T-helper 17 cell (primary cell): Measurements from ENCODE around the gene PDPK1. TPM values are rescaled to one million over a fixed set of nuclear protein-coding genes. Genes with fewer than 3 reads are reported as not detected.
A peak's percentile ranks its signal among the peaks of the same experiment; 100 is the strongest.

Experiments used
- ATAC-seq: fragments of 150-1000 bp; cut with Tn5 transposase; 2 replicates; pipeline ENCODE4 v1.10.0; 2021; ENCODE audit warnings: mild to moderate bottlenecking, moderate library complexity
- DNase-seq, 3 donors: peaks; one replicate each; pipeline versions ENCODE4 v3.0.0 to v3.0.0-alpha.2; 2020 to 2021
- H3K9me3 ChIP-seq: one replicate; pipeline ENCODE4 v1.7.0; 2013; ENCODE audit warnings: low read length, mild to moderate bottlenecking; ENCODE audit not compliant: control insufficient read depth, poor library complexity, severe bottlenecking
- H3K27ac Mint-ChIP-seq: one replicate; pipeline ENCODE4 v1.8.0; 2022; ENCODE audit warnings: mild to moderate bottlenecking, moderate library complexity, mixed read lengths
- H3K27me3 Mint-ChIP-seq: one replicate; pipeline ENCODE4 v1.8.0; 2022; ENCODE audit warnings: mixed read lengths
- H3K36me3 Mint-ChIP-seq: one replicate; pipeline ENCODE4 v1.8.0; 2022; ENCODE audit warnings: low read depth, mixed read lengths
- H3K4me1 Mint-ChIP-seq: one replicate; pipeline ENCODE4 v1.8.0; 2022; ENCODE audit warnings: mild to moderate bottlenecking, mixed read lengths
- H3K4me3 Mint-ChIP-seq: one replicate; pipeline ENCODE4 v1.8.0; 2022; ENCODE audit warnings: mild to moderate bottlenecking, moderate library complexity, mixed read lengths
- total RNA-seq, 4 donors: library from RNA in 2 of 4; stranded (reverse) in 2 of 4; gene quantifications; one replicate each; pipeline ENCODE4 v1.2.3 and lab custom pipeline; 2022 to 2026

The PDPK1 gene
- total RNA-seq, 2 donors from 2014 or later = 65.5 to 69.7 TPM

DNA sequence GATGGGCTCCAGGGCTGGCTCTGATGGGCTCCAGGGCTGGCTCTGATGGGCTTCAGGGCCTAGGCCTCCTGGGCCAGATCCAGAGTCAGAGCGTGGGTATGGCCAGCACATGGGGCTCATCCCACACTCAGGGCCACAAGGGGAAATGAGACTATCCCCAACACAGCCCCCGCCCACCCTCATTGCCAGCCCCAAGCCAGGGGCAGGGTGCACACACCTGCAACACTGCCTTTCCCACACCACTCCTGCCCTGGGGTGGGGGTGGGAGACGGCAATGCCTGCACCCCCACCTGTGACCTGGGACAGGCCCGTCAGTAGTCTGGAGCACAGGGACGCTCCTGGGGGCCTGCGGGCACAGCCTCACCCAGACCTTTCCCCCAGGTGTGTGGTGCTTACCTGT, 38.4 kb upstream of the PDPK1 start:
- peaks cover 2% of the 10 kb centered on the region for H3K36me3 Mint-ChIP-seq
- H3K27ac Mint-ChIP-seq = no peak overlapping the region
- H3K27me3 Mint-ChIP-seq = no peaks in the 10 kb centered on the region
- DNase-seq (no peak), ATAC-seq (no peak)
- no peak overlapping the region for H3K4me3 Mint-ChIP-seq
- H3K9me3 ChIP-seq = no peaks in the 10 kb centered on the region
- H3K4me1 Mint-ChIP-seq = no peaks in the 10 kb centered on the region

DNA sequence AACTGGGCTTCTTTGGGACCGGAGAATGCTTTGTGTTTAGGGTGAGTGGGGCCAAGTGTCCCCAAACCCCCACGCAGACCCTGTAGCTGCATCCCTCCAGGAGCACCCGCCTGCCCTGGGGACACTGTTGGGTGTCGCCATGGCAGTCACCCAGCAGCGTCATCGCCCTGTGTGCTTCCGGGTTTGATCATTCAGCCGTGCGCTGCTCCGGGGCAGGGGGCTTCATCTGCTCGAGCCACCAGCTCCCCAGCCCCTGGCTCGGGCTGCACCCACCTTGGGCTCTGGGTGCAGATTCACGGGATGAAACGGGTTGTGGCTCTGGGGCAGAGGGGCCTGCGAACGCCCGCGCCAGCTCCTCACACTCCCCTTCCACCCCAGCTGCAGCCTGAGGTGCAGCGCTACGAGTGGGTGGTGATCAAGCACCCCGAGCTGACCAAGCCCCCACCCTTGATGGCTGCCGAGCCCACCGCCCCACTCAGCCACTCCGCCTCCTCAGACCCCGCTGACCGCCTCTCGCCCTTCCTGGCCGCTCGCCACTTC, 37.9 kb upstream of the PDPK1 start:
- no peak overlapping the region for H3K4me3 Mint-ChIP-seq
- H3K36me3 Mint-ChIP-seq = peaks cover 2% of the 10 kb centered on the region
- H3K9me3 ChIP-seq = no peaks in the 10 kb centered on the region
- no peaks in the 10 kb centered on the region for H3K4me1 Mint-ChIP-seq
- no peak overlapping the region for H3K27ac Mint-ChIP-seq
- no peak for DNase-seq
- H3K27me3 Mint-ChIP-seq = no peaks in the 10 kb centered on the region
- no peak for ATAC-seq

- H3K4me3 Mint-ChIP-seq = no peak overlapping the region
- H3K36me3 Mint-ChIP-seq = peaks cover 2% of the 10 kb centered on the region
- ATAC-seq (no peak), DNase-seq (no peak)
- peaks cover 3% of the 10 kb centered on the region for H3K4me1 Mint-ChIP-seq
- no peaks in the 10 kb centered on the region for H3K9me3 ChIP-seq
- no peaks in the 10 kb centered on the region for H3K27me3 Mint-ChIP-seq
- no peak overlapping the region for H3K27ac Mint-ChIP-seq
Observed at GRCh38 chr16:2500430-2500917, 37.3 kb upstream of the PDPK1 start.

DNA sequence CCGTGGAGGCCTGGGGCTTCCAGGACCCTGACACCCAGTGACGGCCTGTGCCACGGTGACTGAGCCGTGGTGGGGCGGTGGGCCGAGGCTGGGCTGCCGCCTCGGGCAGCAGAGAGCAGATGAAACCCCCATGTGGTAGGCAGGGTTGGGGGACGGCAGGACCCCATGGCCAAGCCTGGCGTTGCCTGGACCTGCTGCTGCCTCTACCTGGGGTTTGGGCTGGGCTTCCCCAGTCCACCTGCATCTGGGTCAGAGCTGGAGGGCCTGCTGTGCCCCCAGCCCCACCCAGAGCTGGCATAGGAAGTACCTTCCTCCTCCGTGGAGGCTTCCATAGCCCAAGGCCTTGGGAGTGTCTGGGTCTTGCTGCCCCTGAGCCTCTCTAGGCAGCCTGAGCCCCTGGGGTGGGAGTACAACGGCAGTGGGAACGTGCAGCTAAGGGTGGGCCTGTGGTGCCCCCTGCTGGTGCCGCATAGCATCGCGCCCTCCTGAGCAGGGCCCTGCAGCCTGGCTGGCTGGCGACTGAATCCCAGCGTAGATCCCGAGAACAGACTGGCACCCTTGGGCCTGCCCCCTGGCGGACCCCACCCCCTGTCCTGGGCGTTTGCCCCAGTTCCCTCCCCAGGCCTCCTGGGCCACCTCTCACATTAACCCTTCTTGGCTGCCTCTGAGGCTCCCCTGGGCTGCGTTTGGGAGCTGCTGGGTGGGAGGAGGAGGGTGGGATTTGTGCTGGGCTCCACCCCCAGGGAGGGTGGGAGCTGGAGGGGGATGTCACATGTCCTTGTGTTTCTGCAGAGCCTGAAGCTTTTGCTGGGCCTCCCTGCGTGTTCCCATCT, 36.7 kb upstream of the PDPK1 start:
- H3K9me3 ChIP-seq = no peaks in the 10 kb centered on the region
- Mint-ChIP-seq H3K4me3 (no peak overlapping the region), H3K36me3 (peaks cover 2% of the 10 kb centered on the region), H3K27me3 (no peaks in the 10 kb centered on the region), H3K27ac (peak overlapping the region; percentile 39), H3K4me1 (peaks cover 3% of the 10 kb centered on the region)
- DNase-seq (peak; percentile 69 to 73 (median 70)), ATAC-seq (peak; percentile 97)

- ATAC-seq (no peak), DNase-seq (no peak)
- Mint-ChIP-seq H3K27ac (peak overlapping the region; percentile 39), H3K27me3 (no peaks in the 10 kb centered on the region), H3K4me3 (no peak overlapping the region), H3K4me1 (peaks cover 3% of the 10 kb centered on the region), H3K36me3 (peaks cover 2% of the 10 kb centered on the region)
- H3K9me3 ChIP-seq = no peaks in the 10 kb centered on the region
Observed at GRCh38 chr16:2501946-2502895, 35.6 kb upstream of the PDPK1 start.

- no peak for ATAC-seq
- no peak overlapping the region for H3K4me3 Mint-ChIP-seq
- H3K27me3 Mint-ChIP-seq = no peaks in the 10 kb centered on the region
- no peak for DNase-seq
- H3K9me3 ChIP-seq = no peaks in the 10 kb centered on the region
- H3K27ac Mint-ChIP-seq = no peak overlapping the region
- peaks cover 6% of the 10 kb centered on the region for H3K4me1 Mint-ChIP-seq
- no peaks in the 10 kb centered on the region for H3K36me3 Mint-ChIP-seq
Observed at GRCh38 chr16:2505695-2506094, 32.1 kb upstream of the PDPK1 start.

- DNase-seq (no peak), ATAC-seq (peak; percentile 66)
- no peak overlapping the region for H3K27ac Mint-ChIP-seq
- H3K36me3 Mint-ChIP-seq = no peaks in the 10 kb centered on the region
- H3K27me3 Mint-ChIP-seq = no peaks in the 10 kb centered on the region
- no peaks in the 10 kb centered on the region for H3K9me3 ChIP-seq
- H3K4me3 Mint-ChIP-seq = peak overlapping the region; percentile 57
- H3K4me1 Mint-ChIP-seq = peaks cover 10% of the 10 kb centered on the region
Observed at GRCh38 chr16:2507052-2507659, 30.7 kb upstream of the PDPK1 start.

- no peak overlapping the region for H3K4me3 Mint-ChIP-seq
- no peaks in the 10 kb centered on the region for H3K36me3 Mint-ChIP-seq
- peak overlapping the region; percentile 89 for H3K27ac Mint-ChIP-seq
- no peaks in the 10 kb centered on the region for H3K9me3 ChIP-seq
- no peaks in the 10 kb centered on the region for H3K27me3 Mint-ChIP-seq
- ATAC-seq (peak; percentile 28), DNase-seq (no peak)
- peaks cover 16% of the 10 kb centered on the region for H3K4me1 Mint-ChIP-seq
Observed at GRCh38 chr16:2507665-2508064, 30.2 kb upstream of the PDPK1 start.

DNA sequence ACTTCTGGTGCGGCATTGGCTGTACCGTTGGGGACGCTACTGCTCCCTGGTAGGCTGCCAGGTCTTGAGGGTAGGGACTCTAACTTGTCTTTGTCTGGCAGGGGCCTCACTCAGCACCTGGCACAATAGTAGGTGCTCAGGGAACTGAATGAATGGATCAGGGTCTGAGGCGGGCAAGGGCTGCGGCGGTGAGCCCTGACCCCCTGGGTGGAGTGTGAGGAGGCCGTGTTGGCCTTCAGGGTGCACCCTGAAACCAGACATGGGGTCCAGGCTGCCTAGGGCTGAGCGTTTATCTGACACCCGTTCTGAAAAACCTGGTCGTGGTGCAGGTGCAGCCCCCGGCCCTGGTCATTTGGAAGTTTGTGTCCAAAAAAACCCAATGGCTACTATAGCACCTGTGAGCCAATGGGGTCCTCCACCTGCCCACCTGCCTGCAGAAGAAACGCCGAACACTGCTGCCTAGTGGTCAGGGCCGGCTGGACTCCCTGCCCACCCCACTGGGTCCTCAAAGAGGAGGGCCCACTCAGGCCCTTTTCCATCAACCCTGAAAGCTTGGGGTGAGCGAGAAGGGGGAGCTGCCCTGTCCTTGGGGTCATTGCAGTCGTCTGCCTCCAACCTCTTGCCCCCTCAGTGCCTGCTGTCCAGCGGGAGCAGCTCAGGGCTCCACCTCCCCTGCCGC, 29.0 kb upstream of the PDPK1 start:
- Mint-ChIP-seq H3K27ac (peak overlapping the region; percentile 89), H3K27me3 (no peaks in the 10 kb centered on the region), H3K36me3 (no peaks in the 10 kb centered on the region), H3K4me1 (peaks cover 20% of the 10 kb centered on the region), H3K4me3 (no peak overlapping the region)
- no peaks in the 10 kb centered on the region for H3K9me3 ChIP-seq
- ATAC-seq = no peak
- DNase-seq = no peak

DNA sequence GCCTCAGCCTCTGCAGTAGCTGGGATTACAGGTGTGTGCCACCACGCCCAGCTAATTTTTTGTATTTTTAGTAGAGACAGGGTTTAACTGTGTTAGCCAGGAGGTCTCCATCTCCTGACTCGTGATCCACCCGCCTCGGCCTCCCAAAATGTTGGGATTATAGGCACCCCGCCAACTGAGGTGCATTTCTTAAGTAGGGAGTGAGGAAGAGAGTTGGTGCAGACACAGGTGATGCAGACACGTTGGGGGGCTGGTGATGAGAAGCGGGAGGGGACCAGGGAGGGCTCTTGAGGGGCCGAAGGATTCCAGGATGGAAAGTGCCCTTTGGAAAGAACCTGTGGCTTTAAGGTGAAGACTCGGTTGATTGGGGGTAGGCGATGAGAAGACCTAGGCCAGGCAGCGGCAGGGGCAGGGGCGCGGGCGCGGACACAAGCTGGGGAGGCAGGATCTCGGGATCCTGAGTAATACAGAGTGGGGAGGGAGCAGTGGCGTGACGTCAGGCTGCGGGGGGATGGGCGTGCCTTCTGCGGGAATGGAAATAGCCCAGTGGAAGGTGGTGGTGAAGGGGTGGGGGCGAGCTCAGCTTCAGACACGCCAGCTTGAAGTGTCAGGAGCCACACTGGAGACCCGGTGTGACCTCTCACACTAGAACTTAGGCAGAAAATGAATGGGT, 26.6 kb upstream of the PDPK1 start:
- H3K4me1 Mint-ChIP-seq = peaks cover 33% of the 10 kb centered on the region
- no peak for DNase-seq
- no peak overlapping the region for H3K4me3 Mint-ChIP-seq
- H3K27me3 Mint-ChIP-seq = no peaks in the 10 kb centered on the region
- no peaks in the 10 kb centered on the region for H3K9me3 ChIP-seq
- peak overlapping the region; percentile 95 for H3K27ac Mint-ChIP-seq
- H3K36me3 Mint-ChIP-seq = no peaks in the 10 kb centered on the region
- ATAC-seq = no peak

GRCh38 chr16:2511996-2512734, 25.7 kb upstream of the PDPK1 start:
- H3K9me3 ChIP-seq = no peaks in the 10 kb centered on the region
- DNase-seq = no peak
- H3K4me3 Mint-ChIP-seq = peak overlapping the region; percentile 93
- peak overlapping the region; percentile 95 for H3K27ac Mint-ChIP-seq
- peaks cover 42% of the 10 kb centered on the region for H3K4me1 Mint-ChIP-seq
- H3K27me3 Mint-ChIP-seq = no peaks in the 10 kb centered on the region
- no peak for ATAC-seq
- H3K36me3 Mint-ChIP-seq = peaks cover 4% of the 10 kb centered on the region
